Panc1 (cell line): ENCODE results near the gene CNPPD1. TPM values are rescaled to one million over a fixed set of nuclear protein-coding genes. Genes with fewer than 3 reads are reported as not detected.
A peak's percentile ranks its signal among the peaks of the same experiment; 100 is the strongest.

Experiments used
- ATAC-seq: fragments of 200-7000 bp; cut with Tn5 transposase; 2 replicates; pipeline ENCODE4 v1.9.1; 2020; ENCODE audit warnings: mild to moderate bottlenecking, moderate library complexity
- BruUV-seq: library from RNA; stranded (reverse); fragments of 400-500 nt; replicated peaks from 2 replicates; lab custom pipeline; 2021; lab: Mats Ljungman, UMichigan
- CTCF ChIA-PET: fragments of 300-600 bp; sonication (Branson Sonifier 250); formaldehyde crosslinking; loops from one replicate; lab custom pipeline; 2022; ENCODE audit warnings: antibody characterized with exemption; lab: Charles Lee
- POLR2A ChIA-PET: fragments of 300-600 bp; sonication (Branson Sonifier 250); formaldehyde crosslinking; loops from one replicate; lab custom pipeline; 2022; ENCODE audit warnings: antibody characterized with exemption; lab: Charles Lee
- DNase-seq: peaks from one replicate; pipeline ENCODE4 v3.0.0-alpha.2; 2010; ENCODE audit warnings: low read depth, low spot score
- H3K27ac ChIP-seq: 2 replicates; pipeline ENCODE4 v1.5.1; 2011; ENCODE audit warnings: mild to moderate bottlenecking, low read length, inconsistent platforms
- H3K27me3 ChIP-seq: fragments of 200-500 bp; sonication (Bioruptor generic); 2 replicates; pipeline ENCODE4 v1.6.0; 2014; ENCODE audit warnings: low read length, inconsistent platforms; ENCODE audit not compliant: control insufficient read depth, insufficient read depth
- H3K36me3 ChIP-seq: fragments of 200-500 bp; sonication (Bioruptor generic); 2 replicates; pipeline ENCODE4 v1.5.1; 2014; ENCODE audit warnings: inconsistent platforms, mild to moderate bottlenecking, low read length, moderate library complexity; ENCODE audit not compliant: control insufficient read depth, insufficient read depth
- H3K4me1 ChIP-seq: 2 replicates; pipeline ENCODE4 v1.5.1; 2011; ENCODE audit warnings: inconsistent platforms, mild to moderate bottlenecking, low read length, moderate library complexity; ENCODE audit not compliant: control insufficient read depth, insufficient read depth
- H3K4me3 ChIP-seq, 2 experiments: 2 replicates each; pipeline ENCODE4 v1.5.1; 2011 to 2012; ENCODE audit warnings: low read depth in 2 of 2, low read length in 2 of 2, mild to moderate bottlenecking in 2 of 2, inconsistent platforms in 1 of 2, moderate library complexity in 1 of 2
- H3K9me3 ChIP-seq: fragments of 200-500 bp; sonication (Bioruptor generic); 2 replicates; pipeline ENCODE4 v1.5.1; 2014; ENCODE audit warnings: low read depth, mild to moderate bottlenecking, inconsistent platforms, low read length, moderate library complexity; ENCODE audit not compliant: control insufficient read depth, insufficient read depth
- POLR2AphosphoS5 ChIP-seq: IDR thresholded peaks from 2 replicates; pipeline ENCODE4 v1.6.1; 2012; ENCODE audit warnings: mild to moderate bottlenecking, low read depth, low read length, moderate library complexity
- SIN3A ChIP-seq: IDR thresholded peaks from 2 replicates; pipeline ENCODE4 v1.6.1; 2012; ENCODE audit warnings: low read depth, mild to moderate bottlenecking, low read length, moderate library complexity, borderline replicate concordance; ENCODE audit not compliant: insufficient read depth
- TCF7L2 ChIP-seq: IDR thresholded peaks from 2 replicates; pipeline ENCODE4 v1.6.1; 2011; ENCODE audit warnings: mild to moderate bottlenecking, low read depth, low read length, inconsistent platforms
- in situ Hi-C: cut with HindIII; loops from 2 replicates; pipeline ENCODE4 v1.10.0; 2016; ENCODE audit warnings: low sequenced_read_pairs, low pct_unique_long_range_greater_than_20kb
- intact Hi-C: fragments of 100-400 bp; cut with micrococcal nuclease; formaldehyde crosslinking; loops from one replicate; pipeline ENCODE4 v1.10.0; 2022; ENCODE audit not compliant: unreplicated experiment
- total RNA-seq: library from RNA; stranded (reverse); gene quantifications from one replicate; pipeline ENCODE4 v1.2.1, GENCODE V29; 2021; ENCODE audit not compliant: unreplicated experiment
- TF ChIP-seq, protein P1 (sequence below): fragments of 450-650 bp; IDR thresholded peaks from 2 replicates; pipeline ENCODE4 v1.5.1; 2017; ENCODE audit warnings: mild to moderate bottlenecking
- TF ChIP-seq, protein P2 (sequence below), 2 experiments: IDR thresholded peaks; 2 replicates each; pipeline ENCODE4 v1.6.1; 2011 to 2012; ENCODE audit warnings: low read depth in 2 of 2, control low read depth in 1 of 2, low read length in 1 of 2, mild to moderate bottlenecking in 1 of 2, moderate library complexity in 1 of 2; ENCODE audit not compliant: insufficient read depth in 1 of 2

CNPPD1 gene
- total RNA-seq, 1 experiment from 2014 or later = 55.7 TPM

DNA sequence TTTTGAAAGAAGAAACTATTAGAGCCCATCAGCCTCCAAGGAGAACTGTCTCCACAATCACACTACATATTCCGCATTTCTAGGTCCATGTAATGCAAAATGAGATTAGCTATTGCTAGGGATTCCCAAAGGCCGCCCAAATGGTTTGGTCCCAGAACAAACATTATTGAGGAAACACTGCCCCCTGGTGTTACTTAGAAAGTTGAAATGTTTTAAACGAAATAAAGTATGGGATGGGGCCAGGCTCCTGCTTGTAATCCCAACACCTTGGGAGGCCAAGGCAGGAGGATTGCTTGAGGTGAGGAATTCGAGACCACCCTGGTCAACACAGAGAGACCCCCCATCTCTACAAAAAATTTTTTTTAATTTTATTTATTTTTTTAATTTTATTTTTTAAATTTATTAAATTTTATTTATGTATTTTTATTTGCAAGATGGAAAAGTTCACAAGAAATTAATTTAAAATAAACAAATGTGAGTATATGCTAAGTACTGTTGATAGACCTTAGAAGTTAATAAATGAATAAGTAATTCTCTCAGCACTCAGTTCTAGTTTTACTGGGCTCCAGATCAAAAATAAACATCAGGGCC lies 21.6 kb downstream of the CNPPD1 start:
- TF ChIP-seq, protein P1, sequence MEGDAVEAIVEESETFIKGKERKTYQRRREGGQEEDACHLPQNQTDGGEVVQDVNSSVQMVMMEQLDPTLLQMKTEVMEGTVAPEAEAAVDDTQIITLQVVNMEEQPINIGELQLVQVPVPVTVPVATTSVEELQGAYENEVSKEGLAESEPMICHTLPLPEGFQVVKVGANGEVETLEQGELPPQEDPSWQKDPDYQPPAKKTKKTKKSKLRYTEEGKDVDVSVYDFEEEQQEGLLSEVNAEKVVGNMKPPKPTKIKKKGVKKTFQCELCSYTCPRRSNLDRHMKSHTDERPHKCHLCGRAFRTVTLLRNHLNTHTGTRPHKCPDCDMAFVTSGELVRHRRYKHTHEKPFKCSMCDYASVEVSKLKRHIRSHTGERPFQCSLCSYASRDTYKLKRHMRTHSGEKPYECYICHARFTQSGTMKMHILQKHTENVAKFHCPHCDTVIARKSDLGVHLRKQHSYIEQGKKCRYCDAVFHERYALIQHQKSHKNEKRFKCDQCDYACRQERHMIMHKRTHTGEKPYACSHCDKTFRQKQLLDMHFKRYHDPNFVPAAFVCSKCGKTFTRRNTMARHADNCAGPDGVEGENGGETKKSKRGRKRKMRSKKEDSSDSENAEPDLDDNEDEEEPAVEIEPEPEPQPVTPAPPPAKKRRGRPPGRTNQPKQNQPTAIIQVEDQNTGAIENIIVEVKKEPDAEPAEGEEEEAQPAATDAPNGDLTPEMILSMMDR = peak; percentile 59
- no peak for TF ChIP-seq POLR2AphosphoS5
- H3K4me1 ChIP-seq = peaks cover 5% of the 10 kb centered on the region
- ChIA-PET POLR2A (no interaction called here), CTCF (interaction anchor here (0.7 to 1.9 kb wide), 11 partner anchors 21 to 175 kb away, joined by 3 to 14 read pairs (median 4); no protein-coding TSS in a partner anchor)
- no peak overlapping the region for H3K4me3 ChIP-seq
- intact Hi-C loops (loop anchor here (5.0 to 10.0 kb wide), 4 partner anchors 98 to 300 kb away; partner anchors contain the start of genes CRYBA2 and WNT6), in situ Hi-C loops (no loop called here)
- no TSS peak for BruUV-seq
- H3K27me3 ChIP-seq = no peaks in the 10 kb centered on the region
- ATAC-seq (peak; percentile 72), DNase-seq (peak; percentile 39)
- H3K27ac ChIP-seq = no peak overlapping the region
- H3K9me3 ChIP-seq = no peaks in the 10 kb centered on the region
- H3K36me3 ChIP-seq = no peaks in the 10 kb centered on the region

DNA sequence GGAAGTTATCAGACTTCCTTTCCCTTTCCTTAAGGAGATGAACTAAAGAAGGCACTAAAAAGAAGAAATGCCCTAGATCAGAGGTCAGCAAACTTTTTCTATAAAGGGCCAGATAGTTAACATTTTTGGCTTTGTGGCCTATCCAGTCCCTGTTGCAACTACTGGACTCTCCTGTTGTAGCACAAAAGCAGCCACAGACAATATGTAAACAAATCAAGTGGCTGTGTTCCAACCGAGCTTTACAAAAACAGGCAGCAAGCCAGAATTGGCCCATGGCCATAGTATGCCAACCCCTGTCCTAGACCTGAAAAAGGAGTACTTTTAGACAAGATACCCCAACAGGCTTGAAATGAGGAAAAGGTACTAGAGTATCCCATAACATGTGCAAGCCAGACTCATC lies 27.1 kb downstream of the CNPPD1 start:
- H3K36me3 ChIP-seq = no peaks in the 10 kb centered on the region; the same call in 1 of the 2 replicates
- no peak for ATAC-seq
- TF ChIP-seq TCF7L2 = no peak
- TF ChIP-seq, protein P1 = no peak
- TF ChIP-seq POLR2AphosphoS5 = no peak
- TF ChIP-seq, protein P2, sequence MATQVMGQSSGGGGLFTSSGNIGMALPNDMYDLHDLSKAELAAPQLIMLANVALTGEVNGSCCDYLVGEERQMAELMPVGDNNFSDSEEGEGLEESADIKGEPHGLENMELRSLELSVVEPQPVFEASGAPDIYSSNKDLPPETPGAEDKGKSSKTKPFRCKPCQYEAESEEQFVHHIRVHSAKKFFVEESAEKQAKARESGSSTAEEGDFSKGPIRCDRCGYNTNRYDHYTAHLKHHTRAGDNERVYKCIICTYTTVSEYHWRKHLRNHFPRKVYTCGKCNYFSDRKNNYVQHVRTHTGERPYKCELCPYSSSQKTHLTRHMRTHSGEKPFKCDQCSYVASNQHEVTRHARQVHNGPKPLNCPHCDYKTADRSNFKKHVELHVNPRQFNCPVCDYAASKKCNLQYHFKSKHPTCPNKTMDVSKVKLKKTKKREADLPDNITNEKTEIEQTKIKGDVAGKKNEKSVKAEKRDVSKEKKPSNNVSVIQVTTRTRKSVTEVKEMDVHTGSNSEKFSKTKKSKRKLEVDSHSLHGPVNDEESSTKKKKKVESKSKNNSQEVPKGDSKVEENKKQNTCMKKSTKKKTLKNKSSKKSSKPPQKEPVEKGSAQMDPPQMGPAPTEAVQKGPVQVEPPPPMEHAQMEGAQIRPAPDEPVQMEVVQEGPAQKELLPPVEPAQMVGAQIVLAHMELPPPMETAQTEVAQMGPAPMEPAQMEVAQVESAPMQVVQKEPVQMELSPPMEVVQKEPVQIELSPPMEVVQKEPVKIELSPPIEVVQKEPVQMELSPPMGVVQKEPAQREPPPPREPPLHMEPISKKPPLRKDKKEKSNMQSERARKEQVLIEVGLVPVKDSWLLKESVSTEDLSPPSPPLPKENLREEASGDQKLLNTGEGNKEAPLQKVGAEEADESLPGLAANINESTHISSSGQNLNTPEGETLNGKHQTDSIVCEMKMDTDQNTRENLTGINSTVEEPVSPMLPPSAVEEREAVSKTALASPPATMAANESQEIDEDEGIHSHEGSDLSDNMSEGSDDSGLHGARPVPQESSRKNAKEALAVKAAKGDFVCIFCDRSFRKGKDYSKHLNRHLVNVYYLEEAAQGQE (IDR thresholded peaks at IDR 0.05; ENCODE audit: insufficient read depth in 1 of 2, low read depth in 2 of 2, low read length in 1 of 2) = no peak
- no peak for TF ChIP-seq SIN3A
- intact Hi-C loops (loop anchor here (10.0 kb wide), 3 partner anchors 125 to 295 kb away; partner anchors contain the start of genes CRYBA2 and WNT6), in situ Hi-C loops (no loop called here)
- CTCF ChIA-PET = no interaction called here
- no peak overlapping the region for H3K4me3 ChIP-seq
- no peaks in the 10 kb centered on the region for H3K4me1 ChIP-seq
- POLR2A ChIA-PET = no interaction called here
- no peak overlapping the region for H3K27ac ChIP-seq
- H3K9me3 ChIP-seq = no peaks in the 10 kb centered on the region
- H3K27me3 ChIP-seq = no peaks in the 10 kb centered on the region
- no TSS peak for BruUV-seq
- no peak for DNase-seq
